ENCODE data around the gene WBP1.
"Not testable (repeated sequence)": the region's sequence is repeated elsewhere in the genome, so short reads cannot be mapped to it uniquely, and the experiment has no call there.

WBP1 gene

DNA sequence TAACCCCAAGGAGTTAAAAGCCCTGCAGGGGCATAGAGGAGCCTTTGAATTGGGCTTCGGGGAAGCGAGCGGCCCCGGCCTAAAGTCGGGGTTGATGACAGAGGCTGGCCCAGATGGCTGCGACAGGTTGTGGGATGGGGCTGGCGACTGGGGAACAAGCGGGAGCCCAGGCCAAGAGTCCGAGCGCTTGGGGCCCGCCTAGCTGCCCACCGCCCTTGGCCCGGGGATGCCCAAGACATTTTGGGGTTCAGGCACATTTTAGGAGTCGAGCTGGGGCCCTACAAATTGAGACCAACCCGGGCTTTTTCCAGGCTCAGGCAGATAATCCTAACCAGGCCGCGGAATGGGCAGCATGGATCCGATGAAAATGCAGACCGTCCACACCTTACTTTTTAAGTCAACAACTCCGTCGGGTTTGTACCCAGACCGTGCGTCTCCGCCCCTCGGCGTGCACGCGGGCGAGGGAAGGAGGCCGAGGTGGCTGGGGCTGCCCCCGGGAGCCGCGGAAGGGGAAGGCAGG is 17.0 kb upstream of the WBP1 start:
- POLR2A ChIA-PET (ENCODE audit: low non-redundant PET), result no interaction called here
- TF ChIP-seq CTCF (conservative IDR thresholded peaks at IDR 0.05; ENCODE audit: low read depth), result no peak
- peak overlapping the region; percentile 94 for H3K27ac ChIP-seq
- no peak for DNase-seq (ENCODE audit: low spot score)
- CTCF ChIA-PET, result interaction anchor here (0.5 kb wide), 1 partner anchor 30 kb away, joined by 3 read pairs; no protein-coding TSS in a partner anchor

GRCh38 chr2:74441690-74442482 is 16.4 kb upstream of the WBP1 start, which contains the start of gene RTKN:
Gene RTKN, minus strand, starts transcription at chr2:74441937. Its CDS starts 121 bp downstream, at chr2:74441816.
- ChIA-PET CTCF (interaction anchor here (0.5 to 1.0 kb wide), 2 partner anchors 13 to 29 kb away, joined by 3 read pairs; no protein-coding TSS in a partner anchor), POLR2A (ENCODE audit: low non-redundant PET) (interaction anchor here (0.6 to 1.2 kb wide), 2 partner anchors 13 to 20 kb away, joined by 3 to 4 read pairs; partner anchors contain the start of gene INO80B)
- peak within 1 kb of the TSS; percentile 94 for H3K27ac ChIP-seq
- DNase-seq (ENCODE audit: low spot score), result peak; percentile 88
- no peak for TF ChIP-seq CTCF (conservative IDR thresholded peaks at IDR 0.05; ENCODE audit: low read depth)

DNA sequence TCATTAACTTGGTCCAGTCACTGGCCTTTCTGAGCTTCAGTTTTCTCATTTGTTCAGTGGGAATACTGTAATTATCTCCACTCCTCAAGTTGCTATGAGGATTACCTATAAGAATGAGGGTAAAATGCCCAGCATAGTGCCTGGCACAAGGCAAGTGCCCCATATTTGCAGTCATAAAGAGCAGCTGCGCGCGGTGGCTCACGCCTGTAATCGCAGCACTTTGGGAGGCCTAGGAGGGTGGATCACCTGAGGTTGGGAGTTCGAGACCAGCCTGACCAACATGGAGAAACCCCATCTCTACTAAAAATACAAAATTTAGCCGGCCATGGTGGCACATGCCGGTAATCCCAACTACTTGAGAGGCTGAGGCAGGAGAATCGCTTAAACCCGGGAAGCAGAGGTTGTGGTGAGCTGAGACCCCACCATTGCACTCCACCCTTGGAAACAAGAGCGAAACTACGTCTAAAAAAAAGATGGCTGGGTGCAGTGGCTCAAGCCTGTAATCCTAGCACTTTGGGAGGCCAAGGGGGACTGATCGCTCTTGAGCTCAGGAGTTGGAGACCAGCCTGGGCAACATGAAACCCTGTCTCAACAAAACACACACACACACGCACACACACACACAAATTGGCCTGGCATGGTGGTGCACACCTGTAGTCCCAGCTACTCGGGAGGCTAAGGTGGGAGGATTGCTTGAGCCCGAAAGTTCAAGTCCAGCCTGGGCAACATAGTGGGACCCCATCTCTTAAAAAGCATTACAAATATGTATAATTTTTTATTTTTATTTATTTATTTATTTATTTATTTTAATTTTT is 15.5 kb upstream of the WBP1 start:
- DNase-seq (ENCODE audit: low spot score), result not testable (repeated sequence)
- POLR2A ChIA-PET (ENCODE audit: low non-redundant PET), result interaction anchor here (0.6 to 1.2 kb wide), 2 partner anchors 12 to 21 kb away, joined by 3 to 4 read pairs; partner anchors contain the start of gene INO80B
- CTCF ChIA-PET, result interaction anchor here (1.0 kb wide), 1 partner anchor 12 kb away, joined by 3 read pairs; no protein-coding TSS in a partner anchor
- peak overlapping the region; percentile 94 for H3K27ac ChIP-seq

GRCh38 chr2:74444498-74445318 is 13.5 kb upstream of the WBP1 start:
- ChIA-PET POLR2A (ENCODE audit: low non-redundant PET) (no interaction called here), CTCF (no interaction called here)
- no peak overlapping the region for H3K27ac ChIP-seq
- no peak for TF ChIP-seq CTCF (conservative IDR thresholded peaks at IDR 0.05; ENCODE audit: low read depth)
- no peak for DNase-seq (ENCODE audit: low spot score)

DNA sequence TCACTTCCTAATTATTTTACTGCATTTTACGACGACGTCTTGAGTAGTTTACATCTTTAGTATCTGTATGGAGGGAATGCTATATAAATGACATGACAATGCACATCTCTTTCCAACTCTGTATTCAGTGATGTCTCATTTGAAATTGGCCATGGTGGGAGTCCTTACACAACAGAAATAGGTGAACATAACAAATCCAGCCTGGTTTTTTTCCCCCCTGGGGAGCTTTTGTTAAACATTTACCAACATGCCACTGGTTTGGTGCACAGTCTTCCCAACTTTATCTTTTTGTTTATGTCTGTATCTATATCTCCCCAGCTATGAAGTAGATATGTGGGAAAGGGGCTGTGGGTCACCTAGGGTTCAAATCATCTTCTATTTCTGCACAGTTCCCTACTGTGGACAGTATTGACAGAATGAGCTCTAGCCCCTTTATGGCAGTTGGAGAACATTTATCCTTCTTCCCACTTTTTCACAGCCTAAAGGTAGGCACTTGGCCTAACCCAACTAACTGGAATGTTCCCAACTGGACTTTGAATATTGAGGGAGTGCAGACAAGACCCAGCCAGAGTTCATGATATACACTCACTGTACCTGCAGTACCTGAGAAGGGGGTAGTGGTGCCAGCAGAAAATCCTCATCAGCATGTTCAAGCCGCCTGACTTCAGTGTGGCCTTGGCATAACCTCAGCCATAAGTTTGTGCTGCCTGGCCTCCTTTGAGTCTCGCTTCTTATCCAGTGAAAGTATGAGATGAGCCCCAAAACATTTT is 10.8 kb upstream of the WBP1 start:
- no peak for DNase-seq (ENCODE audit: low spot score)
- CTCF ChIA-PET, result no interaction called here
- no peak for TF ChIP-seq CTCF (conservative IDR thresholded peaks at IDR 0.05; ENCODE audit: low read depth)
- no peak overlapping the region for H3K27ac ChIP-seq
- POLR2A ChIA-PET (ENCODE audit: low non-redundant PET), result no interaction called here

- H3K27ac ChIP-seq, result no peak overlapping the region
- DNase-seq (ENCODE audit: low spot score), result no peak
- ChIA-PET CTCF (no interaction called here), POLR2A (ENCODE audit: low non-redundant PET) (no interaction called here)
- no peak for TF ChIP-seq CTCF (conservative IDR thresholded peaks at IDR 0.05; ENCODE audit: low read depth)
Observed at GRCh38 chr2:74448771-74449170, 9.5 kb upstream of the WBP1 start.

All from RWPE1 (cell line).